ENCODE data around the gene TPCN2. TPM values are rescaled to one million over a fixed set of nuclear protein-coding genes. Genes with fewer than 3 reads are reported as not detected.

The TPCN2 gene
- total and polyA plus RNA-seq, 9 of the 15 experiments (the other 6 are each of a cell fraction or from before 2014, with no cell fraction given): 0.66 to 10.2 (median 4.6) TPM

DNA sequence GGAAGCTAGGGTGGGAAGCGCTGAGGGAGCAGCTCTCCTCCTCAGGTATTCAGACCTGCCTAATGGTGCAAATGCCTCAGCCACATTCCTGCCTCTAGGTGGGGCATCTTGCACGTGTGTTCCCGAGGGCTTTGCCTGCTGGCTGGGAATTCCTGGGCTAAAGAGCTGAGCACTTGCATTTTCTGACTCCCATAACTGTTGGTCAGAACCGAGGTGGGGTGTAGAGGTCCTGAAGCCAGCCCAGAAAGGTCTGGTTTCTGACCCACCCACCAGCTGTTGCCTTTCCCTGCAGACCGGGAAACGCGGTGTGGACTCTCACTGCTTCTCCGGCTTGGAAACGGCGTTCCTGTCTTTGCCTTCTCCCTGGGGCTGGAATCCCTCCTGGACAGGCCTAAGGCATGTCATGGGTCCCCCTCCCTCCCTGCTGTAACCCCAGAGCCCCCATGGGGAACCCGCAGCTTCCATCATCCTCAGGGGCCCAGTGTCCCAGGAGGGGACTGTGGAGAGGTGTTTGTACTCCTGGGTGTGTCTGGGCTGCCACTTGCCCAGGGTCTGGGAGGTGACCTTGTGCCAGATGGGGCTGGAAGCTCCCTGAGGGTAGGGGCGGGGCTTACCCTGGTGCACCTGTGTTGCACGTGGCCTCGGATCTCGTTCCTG is 83.0 kb downstream of the TPCN2 start:
- Histone ChIP-seq H3K4me1 (replicated peaks in 1 of 2; ENCODE audit: control insufficient read depth in 2 of 2, insufficient read depth in 2 of 2, low read length in 2 of 2) (peaks cover 3 to 6% of the 10 kb centered on the region in 2 experiments; a peak in 2 of 5 replicates), H4K20me1 (replicated peaks; ENCODE audit: control insufficient read depth, insufficient read depth, low read length) (no peaks in the 10 kb centered on the region), H3K27me3 (ENCODE audit: control insufficient read depth in 2 of 2, insufficient read depth in 2 of 2, low read length in 2 of 2) (peaks cover 0 to 8% of the 10 kb centered on the region in 2 experiments; a peak in 3 of 5 replicates), H3K36me3 (ENCODE audit: control insufficient read depth, insufficient read depth, low read length) (no peaks in the 10 kb centered on the region), H3K4me2 (ENCODE audit: insufficient read depth, low read length) (no peak overlapping the region), H3K9me1 (ENCODE audit: control insufficient read depth, insufficient read depth, low read length) (no peaks in the 10 kb centered on the region), H3K9me3 (replicated peaks; ENCODE audit: control insufficient read depth, insufficient read depth, low read depth, low read length) (no peaks in the 10 kb centered on the region), H2AFZ (ENCODE audit: low read depth, low read length) (0 out of 2 replicates have a peak overlapping the region, but pooled peaks have one; percentile 51), H3K79me2 (ENCODE audit: control insufficient read depth, insufficient read depth, low read length) (no peaks in the 10 kb centered on the region), H3K9ac (ENCODE audit: insufficient read depth in 1 of 2, low read depth in 2 of 2, low read length in 2 of 2) (0 out of 4 replicates have a peak overlapping the region, but pooled peaks of 1 of the 2 experiments have one; percentile 13), H3K4me3 (no peak overlapping the region), H3K27ac (ENCODE audit: extremely low read depth, low read depth, low read length) (no peak overlapping the region)
- in situ Hi-C loops (cut with MboI) (no loop called here), intact Hi-C loops (cut with micrococcal nuclease) (loop anchor here (10.0 kb wide), 4 partner anchors 83 to 513 kb away; partner anchors contain the start of genes CCND1 and MYEOV)
- no TSS peak for BruUV-seq (replicated peaks)
- peak; percentile 91 for ATAC-seq
- peak; percentile 83 for FAIRE-seq
- POLR2A ChIA-PET: interaction anchor here (0.8 to 0.9 kb wide), 2 partner anchors 11 to 23 kb away, joined by 3 to 4 read pairs; no protein-coding TSS in a partner anchor
- peak; percentile 59 to 72 (median 62) for DNase-seq (ENCODE audit: extremely low read depth in 1 of 4, low spot score in 3 of 4)
- CTCF ChIA-PET (ENCODE audit: low intra/inter-chr PET ratio): interaction anchor here (1.0 to 1.2 kb wide), 3 partner anchors 108 to 512 kb away, joined by 3 read pairs; no protein-coding TSS in a partner anchor
- 27% methylated on average over 14 of the region's 15 CpGs for WGBS (ENCODE audit: insufficient coverage, low coverage, missing lambda C conversion rate)
- TF ChIP-seq BHLHE40 (IDR thresholded peaks at IDR 0.05; ENCODE audit: low read length) (peak; percentile 92), SMAD2 (IDR thresholded peaks at IDR 0.05; ENCODE audit: low read depth, low read length) (no peak), ZNF3 (CRISPR knock-in tag; IDR thresholded peaks at IDR 0.05) (no peak), NR2C2 (CRISPR knock-in tag; IDR thresholded peaks at IDR 0.05) (no peak), NR2C2 (tag; IDR thresholded peaks at IDR 0.05) (no peak), HLTF (IDR thresholded peaks at IDR 0.05) (no peak), CBFA2T3 (IDR thresholded peaks at IDR 0.05) (no peak), TEAD4 (IDR thresholded peaks at IDR 0.05; ENCODE audit: low read length) (peak; percentile 97), TEAD4 (CRISPR knock-in tag; IDR thresholded peaks at IDR 0.05; ENCODE audit: borderline replicate concordance) (peak; percentile 99), SMARCA4 (IDR thresholded peaks at IDR 0.05) (no peak), ZNF76 (CRISPR knock-in tag; IDR thresholded peaks at IDR 0.05; ENCODE audit: borderline replicate concordance) (no peak), SMC3 (conservative IDR thresholded peaks at IDR 0.05; ENCODE audit: insufficient read depth, low read depth, low read length) (peak; percentile 65), SPI1 (IDR thresholded peaks at IDR 0.05; ENCODE audit: borderline replicate concordance, low read depth, low read length) (no peak), NCOR1 (IDR thresholded peaks at IDR 0.05) (no peak), NR0B1 (IDR thresholded peaks at IDR 0.05; ENCODE audit: partially characterized antibody) (no peak)
- TF ChIP-seq, protein P1, sequence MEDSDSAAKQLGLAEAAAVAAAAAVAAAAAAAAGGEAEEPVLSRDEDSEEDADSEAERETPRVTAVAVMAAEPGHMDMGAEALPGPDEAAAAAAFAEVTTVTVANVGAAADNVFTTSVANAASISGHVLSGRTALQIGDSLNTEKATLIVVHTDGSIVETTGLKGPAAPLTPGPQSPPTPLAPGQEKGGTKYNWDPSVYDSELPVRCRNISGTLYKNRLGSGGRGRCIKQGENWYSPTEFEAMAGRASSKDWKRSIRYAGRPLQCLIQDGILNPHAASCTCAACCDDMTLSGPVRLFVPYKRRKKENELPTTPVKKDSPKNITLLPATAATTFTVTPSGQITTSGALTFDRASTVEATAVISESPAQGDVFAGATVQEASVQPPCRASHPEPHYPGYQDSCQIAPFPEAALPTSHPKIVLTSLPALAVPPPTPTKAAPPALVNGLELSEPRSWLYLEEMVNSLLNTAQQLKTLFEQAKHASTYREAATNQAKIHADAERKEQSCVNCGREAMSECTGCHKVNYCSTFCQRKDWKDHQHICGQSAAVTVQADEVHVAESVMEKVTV (CRISPR knock-in tag; IDR thresholded peaks at IDR 0.05): peak; percentile 32; the same call in 1 of the 2 replicates
- TF ChIP-seq, protein P2, sequence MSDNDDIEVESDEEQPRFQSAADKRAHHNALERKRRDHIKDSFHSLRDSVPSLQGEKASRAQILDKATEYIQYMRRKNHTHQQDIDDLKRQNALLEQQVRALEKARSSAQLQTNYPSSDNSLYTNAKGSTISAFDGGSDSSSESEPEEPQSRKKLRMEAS (CRISPR knock-in tag; IDR thresholded peaks at IDR 0.05): peak; percentile 36; the same call in 1 of the 2 replicates
- TF ChIP-seq, protein P3, sequence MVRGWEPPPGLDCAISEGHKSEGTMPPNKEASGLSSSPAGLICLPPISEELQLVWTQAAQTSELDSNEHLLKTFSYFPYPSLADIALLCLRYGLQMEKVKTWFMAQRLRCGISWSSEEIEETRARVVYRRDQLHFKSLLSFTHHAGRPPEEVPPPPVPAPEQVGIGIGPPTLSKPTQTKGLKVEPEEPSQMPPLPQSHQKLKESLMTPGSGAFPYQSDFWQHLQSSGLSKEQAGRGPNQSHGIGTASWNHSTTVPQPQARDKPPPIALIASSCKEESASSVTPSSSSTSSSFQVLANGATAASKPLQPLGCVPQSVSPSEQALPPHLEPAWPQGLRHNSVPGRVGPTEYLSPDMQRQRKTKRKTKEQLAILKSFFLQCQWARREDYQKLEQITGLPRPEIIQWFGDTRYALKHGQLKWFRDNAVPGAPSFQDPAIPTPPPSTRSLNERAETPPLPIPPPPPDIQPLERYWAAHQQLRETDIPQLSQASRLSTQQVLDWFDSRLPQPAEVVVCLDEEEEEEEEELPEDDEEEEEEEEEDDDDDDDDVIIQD (CRISPR knock-in tag; IDR thresholded peaks at IDR 0.05): no peak

Measured in K562 (cell line).